C1 segment of cervical spinal cord (tissue), 14 donors: ENCODE measurements around the gene GALR1.
A peak's percentile ranks its signal among the peaks of the same experiment; 100 is the strongest.
"Not testable (repeated sequence)": the region's sequence is repeated elsewhere in the genome, so short reads cannot be mapped to it uniquely, and the experiment has no call there.

Source experiments
- DNase-seq, 14 donors: peaks; one replicate each; lab custom pipeline; 2025; lab: John Stamatoyannopoulos, UW

Gene GALR1

DNA sequence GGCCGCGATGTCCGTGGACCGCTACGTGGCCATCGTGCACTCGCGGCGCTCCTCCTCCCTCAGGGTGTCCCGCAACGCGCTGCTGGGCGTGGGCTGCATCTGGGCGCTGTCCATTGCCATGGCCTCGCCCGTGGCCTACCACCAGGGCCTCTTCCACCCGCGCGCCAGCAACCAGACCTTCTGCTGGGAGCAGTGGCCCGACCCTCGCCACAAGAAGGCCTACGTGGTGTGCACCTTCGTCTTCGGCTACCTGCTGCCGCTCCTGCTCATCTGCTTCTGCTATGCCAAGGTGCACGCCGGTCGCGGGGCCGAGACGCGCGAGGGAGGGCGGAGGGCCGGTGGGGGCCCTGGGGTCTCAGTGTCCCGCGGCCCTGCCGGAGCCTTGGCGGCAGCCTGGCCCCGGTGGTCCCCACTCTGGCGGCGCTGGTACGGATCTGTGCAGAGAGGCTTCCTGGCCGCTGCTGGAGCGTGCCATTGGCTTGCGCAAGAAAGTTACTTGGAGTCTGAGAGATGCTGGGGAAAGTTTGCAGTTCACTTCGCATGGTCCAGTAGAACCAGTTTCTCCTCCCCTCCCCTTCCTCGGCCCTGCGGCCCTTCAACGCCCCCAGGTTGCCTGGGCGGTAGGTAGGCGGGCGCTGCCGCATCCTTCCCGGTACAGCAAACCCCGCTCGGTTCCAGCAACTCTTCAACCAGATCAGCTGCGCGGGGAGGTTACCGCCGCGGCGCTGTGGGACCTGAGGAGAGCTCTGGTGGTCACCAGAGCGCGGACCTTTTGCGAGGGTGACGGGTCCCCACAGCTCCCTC lies 1.5 kb downstream of the GALR1 start:
- peak in 1 of 14 donors; percentile 4 for DNase-seq

DNA sequence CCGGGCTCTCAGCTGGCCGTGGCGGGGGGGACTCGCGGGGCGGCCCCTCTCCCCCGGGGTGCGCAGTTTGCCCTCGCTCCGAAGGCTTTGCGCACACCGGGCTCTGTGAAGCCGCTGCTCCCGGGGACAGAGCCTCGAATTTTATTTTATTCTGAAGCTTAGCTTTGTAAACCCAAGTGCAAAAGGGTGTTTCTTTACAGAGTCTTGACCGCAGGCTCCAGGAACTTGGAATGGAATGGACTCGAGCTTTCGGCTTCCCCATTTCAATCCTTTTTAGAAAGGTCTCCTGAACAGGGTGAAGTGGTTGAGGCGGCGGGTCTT lies 2.0 kb downstream of the GALR1 start:
- no peak for DNase-seq

DNA sequence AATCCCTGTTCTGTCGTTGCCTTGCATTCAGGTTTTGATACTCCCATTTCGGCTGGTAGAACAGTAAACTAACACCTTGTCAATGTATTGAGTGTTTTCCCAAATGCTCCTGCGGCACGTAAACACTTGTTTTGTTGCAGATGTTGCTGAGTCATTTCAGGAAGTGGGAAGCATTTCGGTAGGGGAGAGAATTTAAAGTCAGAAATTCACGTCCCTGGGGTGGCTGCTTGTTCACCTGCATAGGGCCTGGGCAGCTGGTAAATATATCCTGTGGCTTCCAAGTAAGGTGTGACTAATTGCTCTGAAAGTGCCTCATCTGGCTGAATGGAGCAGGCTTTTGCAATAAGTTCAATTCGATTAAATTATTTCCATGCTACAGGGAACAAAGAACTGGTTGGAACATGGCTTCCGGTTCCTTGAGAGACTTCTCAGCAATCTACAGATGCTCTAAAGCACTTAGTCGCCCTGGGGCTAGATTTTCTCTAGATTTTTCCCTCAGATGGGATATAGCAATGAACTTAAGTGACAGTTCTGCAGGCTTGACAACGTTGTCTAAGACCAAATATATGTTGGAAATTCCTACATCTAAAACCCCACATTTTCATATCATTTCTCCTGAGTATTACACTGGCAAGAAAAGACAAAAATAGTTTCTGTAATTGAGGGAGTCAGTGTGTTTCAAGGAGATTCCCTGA lies 5.2 kb downstream of the GALR1 start:
- DNase-seq = no peak

DNA sequence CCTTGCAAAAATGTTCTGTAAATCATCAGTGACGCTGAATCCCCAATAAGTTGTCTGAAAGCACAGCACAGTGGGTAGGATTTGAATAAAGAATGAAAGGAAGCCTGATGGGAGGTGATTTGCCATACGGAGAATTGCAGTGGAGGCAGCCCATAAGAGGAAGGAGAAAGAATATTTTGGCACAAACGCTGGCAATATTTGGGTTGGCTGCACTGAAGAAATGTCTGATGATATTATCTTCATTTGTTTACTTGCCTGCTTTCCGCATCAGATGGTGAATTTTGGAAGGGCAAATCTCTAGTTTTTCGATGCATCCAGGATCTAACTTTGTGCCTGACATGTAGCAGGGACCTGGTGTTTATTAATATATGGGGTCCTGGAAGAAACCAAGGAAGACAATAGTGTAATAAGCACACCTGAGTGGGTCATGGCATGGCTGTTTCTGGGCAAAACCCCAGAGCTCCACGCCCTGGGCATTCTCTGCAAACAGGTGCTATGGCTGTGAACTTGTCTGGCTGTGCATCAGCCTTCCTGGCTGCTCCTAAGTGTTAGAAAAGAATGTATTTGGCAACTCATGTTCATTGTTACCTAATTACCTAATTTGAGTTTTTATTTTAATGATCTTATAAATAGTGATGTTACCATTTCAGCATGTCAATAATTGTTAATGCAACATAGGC lies 5.9 kb downstream of the GALR1 start:
- DNase-seq = no peak

DNA sequence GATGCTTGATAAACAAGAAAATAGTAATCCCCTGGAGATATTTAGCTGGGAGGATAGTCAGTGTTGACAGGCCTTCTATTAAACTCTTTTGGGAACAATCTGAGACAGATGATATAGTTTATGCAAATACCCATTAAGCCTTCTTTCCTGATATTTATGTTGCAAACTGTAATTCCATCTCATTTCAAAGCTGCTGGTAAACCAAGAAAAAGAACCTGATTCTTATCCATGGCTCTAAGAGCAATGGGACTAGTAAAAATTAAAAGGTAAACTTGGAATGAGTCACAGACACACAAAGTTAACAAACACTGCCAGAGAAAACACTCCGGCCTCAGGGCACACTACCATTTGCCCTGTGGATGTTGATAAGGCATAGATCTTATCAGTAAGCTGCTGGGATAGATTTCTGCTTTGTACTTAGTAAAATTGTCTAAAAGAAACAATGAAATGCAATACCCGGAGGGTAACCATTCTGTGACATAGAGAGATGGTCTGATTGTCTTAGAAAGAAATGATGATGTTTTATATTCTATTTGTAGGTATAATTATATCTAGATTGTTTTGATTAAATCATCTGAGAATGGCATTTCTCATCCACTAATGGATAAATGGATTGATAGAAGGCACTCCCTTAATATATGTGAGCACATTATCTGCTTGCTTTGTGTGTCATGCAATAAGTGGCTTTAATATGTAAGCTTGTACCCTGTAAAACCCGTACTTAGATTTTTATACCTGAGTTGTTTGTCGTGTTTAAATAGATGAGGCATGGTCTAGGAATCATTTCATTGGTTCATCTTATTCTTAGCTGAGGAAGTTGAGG lies 13.2 kb downstream of the GALR1 start:
- DNase-seq = no peak

DNA sequence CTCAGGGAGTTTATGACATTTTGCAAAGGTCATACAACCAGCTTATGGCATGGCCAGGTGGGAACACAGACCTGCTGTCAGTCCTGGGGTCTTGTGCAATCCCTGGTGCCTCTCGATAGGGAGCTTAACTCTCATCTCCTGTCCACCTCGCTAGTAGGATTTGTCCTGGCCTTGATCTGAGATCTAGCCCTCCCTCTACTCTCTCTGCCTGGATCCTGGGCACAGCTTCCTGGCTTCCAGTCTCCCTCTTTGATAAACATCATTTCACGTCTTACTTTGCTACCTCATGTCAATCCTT lies 13.8 kb downstream of the GALR1 start:
- no peak for DNase-seq

DNA sequence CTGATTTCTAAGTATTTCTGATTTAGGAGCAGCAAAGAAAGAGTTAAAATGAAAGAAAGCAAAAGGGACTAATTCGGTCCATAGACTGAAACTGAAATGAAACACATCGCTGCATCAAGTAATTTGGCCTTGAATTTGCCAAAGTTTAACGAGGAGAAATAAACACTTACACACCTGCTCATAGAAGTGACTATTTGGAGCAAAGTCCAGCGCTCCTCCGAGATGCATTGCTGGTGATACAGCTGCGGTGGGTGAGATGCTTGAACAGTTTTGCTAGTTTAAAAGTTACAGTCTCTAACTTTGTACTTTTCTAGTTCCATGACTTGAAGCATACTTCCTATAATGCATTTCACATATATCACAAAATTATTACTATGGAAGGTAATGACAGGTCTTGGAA lies 18.3 kb downstream of the GALR1 start:
- no peak for DNase-seq

DNA sequence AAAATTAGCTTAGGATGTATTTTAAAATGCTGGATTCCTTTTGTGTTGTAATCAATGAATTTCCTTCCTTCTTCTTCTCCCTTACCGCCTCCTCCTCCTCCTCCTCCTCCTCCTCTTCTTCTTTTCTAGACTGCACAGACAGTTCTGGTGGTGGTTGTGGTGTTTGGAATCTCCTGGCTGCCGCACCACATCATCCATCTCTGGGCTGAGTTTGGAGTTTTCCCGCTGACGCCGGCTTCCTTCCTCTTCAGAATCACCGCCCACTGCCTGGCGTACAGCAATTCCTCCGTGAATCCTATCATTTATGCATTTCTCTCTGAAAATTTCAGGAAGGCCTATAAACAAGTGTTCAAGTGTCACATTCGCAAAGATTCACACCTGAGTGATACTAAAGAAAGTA lies 18.8 kb downstream of the GALR1 start:
- DNase-seq = no peak

DNA sequence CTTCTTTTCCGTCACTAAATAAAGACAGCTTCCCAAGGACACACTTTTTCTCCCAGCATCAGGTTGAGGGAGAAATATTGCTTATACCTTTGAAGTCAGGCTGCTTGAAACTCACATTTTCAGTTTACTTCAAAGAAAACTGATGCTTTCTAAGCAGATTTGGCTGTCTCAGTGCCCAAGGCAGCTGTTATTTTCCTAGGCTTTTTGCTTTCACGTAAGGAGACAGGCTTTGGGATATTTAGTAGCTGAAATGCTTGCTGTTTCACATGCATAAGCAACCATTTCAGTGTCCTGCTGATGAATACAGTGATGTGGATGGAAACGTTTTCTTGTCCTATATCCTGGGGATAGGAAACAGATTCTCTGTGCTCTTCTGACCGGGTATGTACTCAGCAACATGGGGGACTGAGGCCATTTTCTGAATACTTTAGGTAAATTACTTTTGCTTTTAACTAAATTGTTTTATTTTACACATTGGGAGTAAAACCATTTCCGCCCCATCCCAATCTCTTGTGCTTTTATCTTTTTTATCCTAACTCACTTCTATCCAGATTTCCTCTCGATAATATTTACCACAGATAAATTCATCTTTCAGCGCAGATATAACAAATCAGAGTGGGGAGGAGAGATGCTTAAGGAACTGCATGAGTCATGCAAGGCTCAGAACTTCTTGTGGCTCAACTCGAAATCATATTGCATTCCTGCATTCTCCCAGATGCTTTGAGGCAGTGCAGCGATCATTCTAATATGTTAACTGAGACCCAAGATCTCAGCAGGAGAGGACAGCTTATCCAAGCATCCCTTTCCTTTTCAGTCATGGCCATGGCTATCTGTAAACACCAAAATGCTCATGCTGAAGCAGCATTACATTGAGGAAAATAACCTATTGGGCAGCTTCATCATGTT lies 22.2 kb downstream of the GALR1 start:
- DNase-seq = no peak

DNA sequence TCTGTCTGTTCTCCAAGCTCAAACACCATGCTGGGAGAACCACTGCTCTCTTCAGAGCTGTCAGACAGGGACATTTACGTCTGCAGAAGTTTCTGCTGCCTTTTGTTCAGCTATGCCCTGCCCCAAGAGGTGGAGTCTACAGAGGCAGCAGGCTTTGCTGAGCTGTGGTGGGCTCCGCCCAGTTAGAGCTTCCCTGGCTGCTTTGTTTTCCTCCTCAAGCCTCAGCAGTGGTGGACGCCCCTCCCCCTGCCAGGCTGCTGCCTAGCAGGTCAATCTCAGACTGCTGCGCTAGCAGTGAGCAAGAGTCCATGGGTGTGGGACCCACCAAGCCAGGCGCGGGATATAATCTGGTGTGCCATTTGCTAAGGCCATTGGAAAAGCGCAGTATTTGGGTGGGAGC lies 41.2 kb downstream of the GALR1 start:
- not testable (repeated sequence) for DNase-seq

DNA sequence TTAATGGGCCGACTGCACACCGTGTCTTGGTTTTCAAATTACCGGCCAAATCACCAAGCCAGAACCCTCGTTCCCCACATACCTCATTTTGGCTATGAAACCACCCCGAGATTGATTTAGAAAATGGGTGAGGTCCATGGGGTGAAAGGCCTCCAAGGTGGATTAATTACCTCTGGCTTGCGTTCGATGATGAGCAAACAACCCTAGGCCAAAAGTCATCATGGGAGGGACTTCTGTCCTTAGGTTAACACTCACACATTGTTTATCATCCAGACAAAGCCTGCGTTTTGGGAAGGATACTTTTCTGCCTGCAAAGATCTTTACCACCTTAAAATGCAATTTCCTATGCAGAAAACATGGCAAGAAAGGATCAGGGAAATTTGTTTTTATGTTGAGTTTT lies 48.5 kb downstream of the GALR1 start:
- no peak for DNase-seq

DNA sequence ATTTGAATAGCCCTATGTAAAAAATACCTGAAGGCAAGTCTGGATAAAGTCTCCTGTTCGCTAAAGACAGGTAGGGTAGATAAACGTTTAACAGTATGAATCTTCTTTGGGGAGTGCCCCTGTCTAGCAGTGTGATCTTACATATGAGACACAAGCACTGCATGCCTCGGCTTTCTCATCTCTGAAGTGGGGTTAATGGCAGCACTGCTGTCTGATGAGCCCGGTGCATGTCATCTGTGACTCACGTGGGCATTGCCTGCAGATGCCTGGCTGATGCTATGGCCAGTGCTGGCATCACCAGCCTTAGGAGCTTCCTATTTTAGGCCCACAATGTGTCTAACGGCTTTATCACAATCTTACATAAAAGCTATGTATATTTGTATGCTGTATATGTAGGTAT lies 50.1 kb downstream of the GALR1 start:
- DNase-seq = no peak

DNA sequence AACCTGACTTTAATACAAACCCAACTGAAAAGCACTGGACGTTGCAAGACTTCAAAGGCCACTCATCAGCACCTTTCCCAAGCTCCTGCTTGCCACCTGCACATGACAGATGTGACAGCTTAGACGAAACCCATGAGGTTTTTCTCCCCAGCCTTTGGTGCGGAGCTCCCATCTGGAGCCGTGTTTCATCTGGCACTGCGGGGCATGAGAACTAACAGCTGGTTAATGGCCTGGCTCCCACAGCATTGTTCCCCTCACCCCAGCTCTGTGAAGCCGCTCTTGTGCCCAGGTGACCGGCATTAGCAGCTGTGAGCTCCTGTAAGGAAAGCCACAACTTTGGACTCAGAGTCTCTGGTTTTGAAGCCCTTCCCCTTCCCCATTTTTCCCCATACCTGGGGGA lies 50.9 kb downstream of the GALR1 start:
- DNase-seq = no peak

DNA sequence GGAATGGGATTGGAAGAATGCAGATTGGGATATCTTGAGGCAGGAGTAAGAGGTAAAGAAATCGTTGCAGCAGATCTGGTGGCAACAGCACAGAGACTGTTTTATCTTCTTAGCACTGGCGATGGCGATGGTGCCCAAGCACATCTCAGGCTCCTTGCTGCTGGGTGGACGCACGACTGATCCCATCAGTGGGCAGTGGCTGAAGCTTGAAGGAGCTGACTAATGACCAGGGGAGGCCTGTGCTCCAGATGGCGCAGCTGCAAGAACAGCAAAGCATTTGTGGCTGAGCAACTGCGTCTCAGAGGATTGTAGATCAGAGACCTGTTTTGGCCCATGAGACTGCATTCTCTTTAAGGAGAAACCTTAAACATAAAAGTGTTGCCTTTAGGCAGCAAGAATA lies 54.6 kb downstream of the GALR1 start:
- no peak for DNase-seq

DNA sequence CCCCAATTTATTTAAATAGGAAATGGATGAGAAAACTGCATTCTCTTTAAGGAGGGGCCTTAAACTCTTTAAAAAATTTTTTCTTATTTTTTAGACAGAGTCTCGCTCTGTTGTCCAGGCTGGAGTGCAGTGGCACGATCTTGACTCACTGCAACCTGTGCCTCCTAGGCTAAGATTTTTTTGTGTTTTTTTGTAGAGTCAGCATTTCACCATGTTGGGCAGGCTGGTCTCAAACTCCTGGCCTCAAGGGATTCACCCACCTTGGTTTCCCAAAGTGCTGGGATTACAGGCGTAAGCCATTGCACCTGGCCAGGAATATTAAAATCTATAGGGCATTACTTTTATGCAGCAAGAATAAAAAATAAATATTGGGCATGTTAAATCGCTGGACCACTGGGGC lies 56.0 kb downstream of the GALR1 start:
- no peak for DNase-seq

DNA sequence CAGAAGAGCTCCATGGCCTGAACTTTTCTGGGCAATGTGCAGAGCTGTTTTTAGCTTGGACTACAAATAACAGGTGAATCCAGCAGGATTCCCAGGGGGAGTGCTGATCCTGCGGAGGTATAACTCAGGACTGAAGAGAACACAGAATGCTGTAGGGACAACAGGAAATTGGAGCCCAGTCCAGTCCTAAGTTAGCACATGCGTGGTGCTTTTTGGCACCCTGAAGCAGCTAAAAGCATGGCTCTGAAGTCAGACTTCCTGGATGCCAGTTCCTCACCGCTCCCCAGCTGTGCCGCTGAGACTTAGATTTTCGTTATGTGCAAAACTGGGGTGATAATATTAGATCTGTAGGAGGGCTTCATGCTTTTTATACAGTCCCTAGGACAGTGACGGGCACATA lies 58.6 kb downstream of the GALR1 start:
- DNase-seq = no peak

DNA sequence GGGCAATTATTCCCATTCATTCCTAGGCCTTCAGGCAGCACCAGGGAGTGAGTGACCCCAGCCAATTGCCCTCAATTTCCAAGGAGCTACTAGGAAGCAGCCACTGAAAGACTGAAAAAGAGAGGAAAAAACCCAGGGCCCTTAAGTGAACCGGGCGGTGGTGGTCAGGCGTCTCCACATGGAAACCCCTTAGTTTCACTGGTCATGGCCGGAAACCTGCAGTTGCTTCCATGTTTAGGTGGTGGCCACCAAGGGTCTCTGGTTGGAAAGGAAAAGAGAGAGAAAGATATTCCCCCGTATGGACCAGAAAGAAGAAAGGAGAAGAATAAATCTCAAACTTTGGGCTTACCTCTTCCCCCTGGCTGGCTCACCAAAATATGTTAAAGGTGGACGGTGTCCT lies 64.9 kb downstream of the GALR1 start:
- no peak for DNase-seq

DNA sequence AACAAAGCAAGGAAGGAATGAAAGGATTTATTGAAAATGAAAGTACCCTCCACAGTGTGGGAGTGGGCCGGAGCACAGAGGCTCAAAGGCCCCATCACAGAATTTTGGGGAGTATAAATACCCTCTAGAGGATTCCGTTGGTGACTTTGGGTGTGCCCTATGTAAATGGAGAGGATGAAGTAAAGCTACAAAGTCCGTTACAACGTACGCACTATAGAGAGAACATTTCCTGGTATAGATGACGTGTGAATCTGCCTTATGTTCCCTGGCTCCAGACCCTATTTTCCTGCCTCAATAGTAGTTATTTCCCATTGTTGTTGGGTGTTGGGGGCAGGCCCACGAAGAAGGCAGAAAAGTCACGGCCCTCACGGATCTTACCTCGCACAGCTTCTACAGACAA lies 65.3 kb downstream of the GALR1 start:
- no peak for DNase-seq

DNA sequence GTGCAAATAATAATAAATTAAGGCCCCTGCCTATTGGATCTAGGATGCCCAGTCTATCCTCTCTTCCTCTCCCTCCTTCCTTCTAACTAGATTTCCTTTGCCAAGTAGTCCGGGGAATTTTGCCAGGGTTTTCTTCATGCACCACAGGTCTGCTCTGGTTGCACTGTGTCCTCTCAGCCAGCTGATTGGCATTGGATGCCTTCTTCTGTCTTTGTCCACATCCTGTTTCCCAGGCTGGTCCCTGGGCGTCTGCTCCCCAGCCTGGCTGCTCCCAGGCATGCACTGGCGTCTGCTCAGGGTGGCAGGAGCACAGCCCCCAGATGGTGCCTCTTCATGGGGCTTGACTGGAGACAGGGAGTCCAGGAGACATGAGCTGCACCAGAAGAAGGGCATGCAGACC lies 66.4 kb downstream of the GALR1 start:
- DNase-seq = peak in 3 of 14 donors; percentile 4 to 10 (median 4)

DNA sequence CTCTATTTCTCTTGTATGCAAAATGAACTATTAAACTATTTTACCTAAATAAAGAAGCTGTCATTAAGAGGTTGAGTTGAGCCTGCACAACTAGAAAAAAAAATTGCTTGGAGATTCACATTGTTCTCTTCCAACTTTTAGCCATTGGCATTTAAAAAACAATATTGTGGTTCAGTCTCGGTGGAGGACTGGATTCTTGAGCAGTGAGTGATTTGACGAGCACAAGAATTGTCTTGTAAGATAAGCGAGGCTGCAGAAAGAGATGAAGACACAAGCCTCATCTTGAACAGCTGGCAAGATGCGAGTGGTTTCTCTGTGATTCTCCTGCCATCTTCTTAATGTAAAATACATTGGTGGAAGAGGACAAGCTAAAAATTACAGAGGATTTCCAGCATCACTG lies 67.0 kb downstream of the GALR1 start:
- no peak for DNase-seq

DNA sequence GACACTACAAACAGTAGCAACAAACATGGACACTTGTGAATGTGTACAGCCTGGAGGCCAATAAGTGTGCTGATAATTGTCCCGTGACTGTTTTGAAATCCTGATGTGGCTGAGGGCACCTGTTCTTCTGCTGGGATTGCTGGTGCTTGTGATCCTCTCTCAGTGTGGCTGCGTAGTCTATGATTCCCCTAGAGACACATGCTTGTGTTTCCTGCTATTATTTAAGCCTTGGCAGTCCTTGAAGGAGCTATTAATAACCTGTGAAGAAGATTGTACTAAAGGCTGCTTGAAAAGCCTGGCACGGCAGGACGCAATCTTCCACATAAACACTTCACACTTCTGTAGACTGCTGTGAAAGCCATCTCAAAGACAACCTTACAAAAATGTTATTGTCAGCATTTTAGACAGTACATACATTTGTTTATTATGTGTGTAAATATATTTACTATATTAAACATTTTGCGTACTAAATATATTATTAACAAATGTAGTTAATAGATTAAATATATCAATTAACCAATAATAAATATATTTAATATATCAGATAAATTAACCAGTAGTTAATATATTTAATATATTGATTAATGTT lies 71.4 kb downstream of the GALR1 start:
- DNase-seq = no peak
